KMS-11 (cell line): ENCODE results near the gene ANKRD13B.
A peak's percentile ranks its signal among the peaks of the same experiment; 100 is the strongest.

Source experiments
- H2AFZ ChIP-seq: fragments of 200-600 bp; sonication (generic); 2 replicates; pipeline ENCODE4 v1.6.1; 2016; ENCODE audit warnings: antibody characterized with exemption, mixed run types, low read depth
- H3K27ac ChIP-seq: fragments of 200-600 bp; sonication (generic); 2 replicates; pipeline ENCODE4 v1.6.1; 2016; ENCODE audit warnings: mild to moderate bottlenecking, mixed run types
- H3K27me3 ChIP-seq: fragments of 200-600 bp; sonication (generic); 2 replicates; pipeline ENCODE4 v1.6.1; 2017; ENCODE audit warnings: mild to moderate bottlenecking, low read depth, mixed run types, moderate library complexity; ENCODE audit not compliant: insufficient read depth
- H3K36me3 ChIP-seq: fragments of 200-600 bp; sonication (generic); 2 replicates; pipeline ENCODE4 v1.6.1; 2017; ENCODE audit warnings: mild to moderate bottlenecking, mixed run types; ENCODE audit not compliant: insufficient read depth
- H3K4me1 ChIP-seq: fragments of 200-600 bp; sonication (generic); 2 replicates; pipeline ENCODE4 v1.6.1; 2016; ENCODE audit warnings: mild to moderate bottlenecking, low read depth, mixed run types; ENCODE audit not compliant: poor library complexity, severe bottlenecking
- H3K4me2 ChIP-seq: fragments of 200-600 bp; sonication (generic); 2 replicates; pipeline ENCODE4 v1.7.0; 2016; ENCODE audit warnings: mild to moderate bottlenecking, mixed run types
- H3K4me3 ChIP-seq: fragments of 200-600 bp; sonication (generic); IDR thresholded peaks from 2 replicates; pipeline ENCODE4 v1.6.1; 2017; ENCODE audit warnings: low read depth, low read length, mixed read lengths; ENCODE audit not compliant: insufficient read depth
- H3K79me2 ChIP-seq: fragments of 200-600 bp; sonication (generic); 2 replicates; pipeline ENCODE4 v1.6.1; 2016; ENCODE audit warnings: low read depth, mixed run types; ENCODE audit not compliant: insufficient read depth
- H3K9ac ChIP-seq: fragments of 200-600 bp; sonication (generic); 2 replicates; pipeline ENCODE4 v1.6.1; 2016; ENCODE audit warnings: mild to moderate bottlenecking, mixed run types
- H4K20me1 ChIP-seq: fragments of 200-600 bp; sonication (generic); 2 replicates; pipeline ENCODE4 v1.6.1; 2016; ENCODE audit warnings: mild to moderate bottlenecking, mixed run types; ENCODE audit not compliant: insufficient read depth
- TF ChIP-seq, protein P1 (sequence below): fragments of 200-600 bp; sonication (generic); conservative IDR thresholded peaks from 2 replicates; pipeline ENCODE4 v1.6.1; 2017; ENCODE audit warnings: low read depth, mild to moderate bottlenecking, antibody characterized with exemption, low read length, moderate library complexity, mixed read lengths

The ANKRD13B gene

DNA sequence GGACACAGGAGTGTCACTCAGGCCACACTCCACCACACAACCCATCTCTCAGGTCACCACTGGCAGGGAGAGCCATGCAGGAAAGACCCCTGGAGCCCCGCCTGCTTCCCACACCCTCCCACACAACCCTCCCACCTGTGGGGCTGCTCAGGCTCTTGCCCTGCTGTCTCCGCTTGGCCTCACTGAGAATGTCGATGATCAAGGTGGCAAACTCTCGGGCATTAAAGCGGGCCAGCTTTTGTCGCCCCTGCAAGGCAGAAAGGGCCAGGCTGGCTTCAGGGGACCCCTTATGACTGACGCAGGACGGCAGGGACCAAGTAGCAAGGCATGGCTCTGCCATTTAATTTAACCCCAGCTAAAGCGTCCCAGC lies 15.9 kb upstream of the ANKRD13B start:
- H3K27ac ChIP-seq, result no peak overlapping the region
- no peak overlapping the region for H3K9ac ChIP-seq
- no peak overlapping the region for H2AFZ ChIP-seq
- H4K20me1 ChIP-seq, result no peaks in the 10 kb centered on the region
- peaks cover 13% of the 10 kb centered on the region for H3K4me1 ChIP-seq
- H3K4me2 ChIP-seq, result no peak overlapping the region
- H3K4me3 ChIP-seq, result no peak overlapping the region
- no peaks in the 10 kb centered on the region for H3K79me2 ChIP-seq
- TF ChIP-seq, protein P1, sequence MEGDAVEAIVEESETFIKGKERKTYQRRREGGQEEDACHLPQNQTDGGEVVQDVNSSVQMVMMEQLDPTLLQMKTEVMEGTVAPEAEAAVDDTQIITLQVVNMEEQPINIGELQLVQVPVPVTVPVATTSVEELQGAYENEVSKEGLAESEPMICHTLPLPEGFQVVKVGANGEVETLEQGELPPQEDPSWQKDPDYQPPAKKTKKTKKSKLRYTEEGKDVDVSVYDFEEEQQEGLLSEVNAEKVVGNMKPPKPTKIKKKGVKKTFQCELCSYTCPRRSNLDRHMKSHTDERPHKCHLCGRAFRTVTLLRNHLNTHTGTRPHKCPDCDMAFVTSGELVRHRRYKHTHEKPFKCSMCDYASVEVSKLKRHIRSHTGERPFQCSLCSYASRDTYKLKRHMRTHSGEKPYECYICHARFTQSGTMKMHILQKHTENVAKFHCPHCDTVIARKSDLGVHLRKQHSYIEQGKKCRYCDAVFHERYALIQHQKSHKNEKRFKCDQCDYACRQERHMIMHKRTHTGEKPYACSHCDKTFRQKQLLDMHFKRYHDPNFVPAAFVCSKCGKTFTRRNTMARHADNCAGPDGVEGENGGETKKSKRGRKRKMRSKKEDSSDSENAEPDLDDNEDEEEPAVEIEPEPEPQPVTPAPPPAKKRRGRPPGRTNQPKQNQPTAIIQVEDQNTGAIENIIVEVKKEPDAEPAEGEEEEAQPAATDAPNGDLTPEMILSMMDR, result no peak
- H3K27me3 ChIP-seq, result no peaks in the 10 kb centered on the region
- no peaks in the 10 kb centered on the region for H3K36me3 ChIP-seq

DNA sequence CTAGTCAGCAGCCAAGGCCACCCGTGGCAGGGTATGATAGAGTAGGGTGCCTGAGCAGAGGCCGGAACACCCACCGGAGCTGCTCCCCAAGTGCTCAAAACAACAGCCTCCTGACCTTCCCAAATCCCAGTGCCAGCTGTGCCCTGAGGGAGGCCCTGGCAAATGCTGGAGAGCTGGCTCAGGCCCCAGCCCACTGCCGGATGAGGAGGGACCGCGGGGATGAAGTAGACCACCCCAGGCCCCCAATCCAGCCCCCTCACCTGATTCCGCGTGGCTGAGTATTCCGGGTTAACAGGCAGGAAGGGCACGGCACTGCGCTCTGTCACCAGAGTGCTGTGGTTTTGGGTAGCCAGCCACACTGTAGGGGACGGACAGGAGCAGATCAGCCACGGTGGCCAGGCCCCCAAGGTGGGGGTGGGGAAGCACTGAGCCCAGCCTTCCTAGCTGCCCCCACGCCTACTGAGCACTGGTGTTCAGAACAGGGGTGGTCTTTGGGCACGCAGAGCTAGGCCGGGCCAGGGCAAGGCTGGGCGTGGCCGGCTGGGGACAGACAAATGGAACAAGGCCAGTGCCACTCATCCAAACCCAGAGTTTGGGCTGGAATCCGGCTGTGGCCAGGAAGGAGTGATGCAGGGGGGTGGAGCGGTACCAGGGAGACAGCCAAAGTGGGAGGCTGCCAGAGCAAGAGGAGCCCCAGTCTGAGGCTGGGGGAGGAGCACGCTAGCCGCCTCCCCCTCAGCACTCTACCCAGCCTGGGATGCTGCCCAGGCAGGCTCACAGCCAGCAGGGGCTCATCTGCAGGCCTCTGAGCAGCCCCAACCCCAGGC lies 15.3 kb upstream of the ANKRD13B start:
- Histone ChIP-seq H2AFZ (no peak overlapping the region), H3K4me3 (no peak overlapping the region), H3K9ac (no peak overlapping the region), H3K36me3 (no peaks in the 10 kb centered on the region), H3K4me1 (peaks cover 13% of the 10 kb centered on the region), H3K27me3 (no peaks in the 10 kb centered on the region), H4K20me1 (no peaks in the 10 kb centered on the region), H3K4me2 (no peak overlapping the region), H3K27ac (no peak overlapping the region), H3K79me2 (no peaks in the 10 kb centered on the region)
- TF ChIP-seq, protein P1, result no peak

DNA sequence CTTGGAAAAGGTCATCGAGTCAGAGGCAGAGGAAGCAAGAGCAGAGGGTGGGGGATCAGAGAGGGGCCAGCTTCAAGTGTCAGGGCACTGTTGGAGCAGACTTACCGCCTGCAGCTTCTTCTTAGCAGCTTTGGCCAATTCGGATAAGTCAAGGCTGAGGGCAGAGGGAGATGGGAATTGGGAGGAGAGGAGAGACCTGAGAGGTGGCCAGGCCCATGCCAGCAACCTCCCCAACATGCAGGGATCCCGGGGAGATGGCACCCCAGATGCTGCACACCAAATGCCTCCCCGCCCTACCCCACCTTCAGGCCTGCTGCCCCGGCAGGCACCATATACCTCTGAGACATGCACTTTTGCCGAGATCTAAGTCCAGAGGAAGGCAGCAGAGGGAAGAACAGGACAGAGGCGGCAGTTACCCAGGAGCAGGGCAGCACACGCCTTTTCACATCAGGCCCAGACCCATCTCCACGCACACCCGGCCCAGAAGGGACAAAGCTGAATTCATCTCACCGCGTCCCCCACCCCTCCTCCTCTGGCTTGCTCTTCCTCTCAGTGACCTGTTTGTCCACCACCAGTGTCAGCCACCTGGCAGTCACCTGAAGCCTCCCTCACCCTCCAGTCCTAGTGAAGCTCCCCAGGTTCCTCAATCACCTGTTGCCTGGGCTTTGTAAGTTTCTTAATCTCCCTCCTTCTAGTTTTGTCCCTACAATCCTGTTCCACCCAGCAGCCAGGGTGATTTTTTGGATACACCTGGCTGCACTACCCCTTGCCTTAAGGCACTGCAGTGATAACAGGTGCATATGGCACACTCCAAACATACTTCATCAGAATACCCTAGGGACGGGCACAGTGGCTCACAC lies 14.1 kb upstream of the ANKRD13B start:
- Histone ChIP-seq H3K36me3 (no peaks in the 10 kb centered on the region), H2AFZ (no peak overlapping the region), H3K27ac (no peak overlapping the region), H4K20me1 (no peaks in the 10 kb centered on the region), H3K4me2 (no peak overlapping the region), H3K4me1 (peaks cover 13% of the 10 kb centered on the region), H3K27me3 (no peaks in the 10 kb centered on the region), H3K79me2 (no peaks in the 10 kb centered on the region; the same call in 1 of the 2 replicates), H3K4me3 (no peak overlapping the region), H3K9ac (no peak overlapping the region)
- TF ChIP-seq, protein P1, result no peak

DNA sequence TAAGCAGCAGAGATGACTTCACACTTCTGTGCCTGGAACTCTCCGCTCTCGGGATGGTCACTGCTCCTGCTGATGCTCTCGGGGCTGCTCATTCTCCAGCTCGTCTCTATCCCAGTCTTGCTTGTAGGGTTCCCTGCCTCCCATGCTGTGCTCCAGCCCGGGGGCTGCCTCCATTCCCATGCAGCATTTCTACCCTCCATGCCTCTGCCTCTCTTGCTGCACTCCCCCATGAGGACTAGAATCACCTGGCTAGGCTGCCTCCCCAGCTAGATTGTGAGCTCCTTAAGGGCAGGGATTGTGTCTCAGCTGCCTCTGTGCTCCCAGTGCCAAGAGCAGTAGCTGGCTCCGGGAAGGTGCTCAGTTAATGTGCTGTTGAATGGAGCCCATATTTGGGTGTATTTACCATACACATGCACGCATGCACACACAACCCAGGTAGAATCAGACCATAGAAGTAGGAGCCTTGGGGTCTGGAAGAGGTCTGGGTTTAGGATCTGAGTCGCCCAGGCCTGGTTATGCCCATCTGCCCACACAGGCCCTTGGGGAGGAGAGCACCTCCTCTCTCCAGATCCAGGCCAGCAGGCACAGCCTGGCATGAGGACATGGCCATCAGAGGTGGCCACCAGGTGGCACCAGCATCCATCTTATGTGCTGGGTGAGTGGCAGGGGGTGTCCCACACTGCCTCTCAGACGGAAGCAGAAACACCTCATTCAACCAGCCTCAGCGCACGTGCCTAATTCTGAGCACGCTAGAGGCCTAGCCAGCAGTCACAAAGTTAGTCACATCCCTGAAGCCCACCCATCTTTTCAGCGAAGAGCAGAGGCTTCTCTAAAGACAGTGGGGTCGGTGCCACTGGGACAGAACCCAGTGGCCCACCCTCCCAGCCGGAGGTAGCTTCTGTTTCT lies 12.8 kb upstream of the ANKRD13B start:
- TF ChIP-seq, protein P1, result peak; percentile 88
- Histone ChIP-seq H3K4me1 (peaks cover 13% of the 10 kb centered on the region), H3K4me2 (no peak overlapping the region), H3K79me2 (no peaks in the 10 kb centered on the region; the same call in 1 of the 2 replicates), H3K9ac (peak overlapping the region; percentile 37; the same call in 1 of the 2 replicates), H4K20me1 (no peaks in the 10 kb centered on the region), H3K27ac (peak overlapping the region; percentile 39; the same call in 1 of the 2 replicates), H2AFZ (peak overlapping the region; percentile 73), H3K27me3 (no peaks in the 10 kb centered on the region), H3K4me3 (no peak overlapping the region), H3K36me3 (no peaks in the 10 kb centered on the region)
